Heart left ventricle (tissue), 13 donors: ENCODE measurements around the gene STX3.

Experiments used
- CTCF ChIP-seq, 12 donors: fragments of 200-600 bp; sonication (generic) in 4 of 12; IDR thresholded peaks; one replicate each; pipeline versions ENCODE4 v1.5.0 to v1.8.0; 2018 to 2022; ENCODE audit warnings: antibody characterized with exemption in 12 of 12, mild to moderate bottlenecking in 5 of 12
- POLR2A ChIP-seq, 2 donors: fragments of 450-650 bp; IDR thresholded peaks; one replicate each; pipeline ENCODE4 v1.6.1; 2017; ENCODE audit warnings: antibody characterized with exemption in 2 of 2, mild to moderate bottlenecking in 2 of 2, moderate library complexity in 2 of 2
- donor health status: ischemic (EF 13 %, LVEDD 7.1; RV severe dilation, severe dysfunction).
- donor health status: DM: no; HTN: yes; CAD: no.
- donor health status: DM: no; HTN: no; CAD: no.
- donor health status: ischemic (EF 25% LVEDD 6.9; RV normal size, moderate dysfunction).
- donor health status: ischemic (EF 25% LVEDD 5.7; RV mildly dilated, moderate dysfunction).
- donor health status: ischemic (EF 35%, LVEDD 5.7; RV mildly dilated, moderate dysfunction).
- donor health status: nonischemic (EF 11% LVEDD 7.7; RV severe dilation, severe dysfunction).
- donor health status: DM: yes; HTN: yes; CAD: no.
- donor health status: PGD.
- donor health status: ischemic (EF 29% LVEDD 5.4; RV normal size, mild dysfunction).
- donor health status: nonischemic (EF 23%, LVEDD 6.1; RV moderate dilation, normal function).

- TF ChIP-seq CTCF (IDR thresholded peaks at IDR 0.05) (peak; percentile 45 to 85 (median 70)), POLR2A (IDR thresholded peaks at IDR 0.05) (no peak)
Measured at GRCh38 chr11:59802639-59803176, 47.5 kb downstream of the STX3 start.
